ENCODE results near the gene ACBD6. TPM values are rescaled to one million over a fixed set of nuclear protein-coding genes. Genes with fewer than 3 reads are reported as not detected.

Gene ACBD6
- total RNA-seq, 2 donors from 2014 or later, result 44.0 to 53.5 TPM

DNA sequence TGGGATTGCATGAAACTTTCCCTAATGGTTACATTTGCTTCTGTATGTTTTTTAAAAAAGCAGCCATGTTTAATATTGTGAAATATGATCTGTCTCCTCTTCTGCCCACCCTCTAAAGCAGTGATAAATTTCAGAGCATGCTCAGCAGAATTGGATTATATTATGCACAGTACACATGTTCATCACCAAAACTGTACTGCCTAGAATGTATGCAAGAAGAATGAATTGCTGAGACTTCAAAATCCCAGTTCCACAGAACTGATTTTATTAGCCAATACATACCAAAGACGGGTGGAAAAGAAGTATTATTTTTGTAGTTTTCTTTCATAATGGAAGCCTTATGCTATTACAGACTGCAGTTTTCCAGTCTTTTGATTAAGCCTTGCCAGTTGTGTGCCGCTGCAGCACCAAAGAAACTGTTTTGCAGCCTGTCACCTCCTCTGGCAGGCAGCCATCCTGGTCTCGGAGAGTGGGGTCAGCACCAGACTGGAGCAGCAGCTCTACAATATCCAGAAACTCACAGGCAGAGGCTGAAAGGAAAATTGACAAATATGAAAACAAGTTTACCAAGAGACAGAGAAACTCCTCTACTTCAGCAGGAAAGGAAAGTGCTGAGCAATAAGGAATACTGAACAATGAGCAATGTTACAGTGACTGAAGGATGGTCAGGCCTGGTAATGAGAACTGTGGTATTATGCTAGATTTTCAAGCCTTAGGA lies 214.2 kb downstream of the ACBD6 start:
- TF ChIP-seq, protein P1, sequence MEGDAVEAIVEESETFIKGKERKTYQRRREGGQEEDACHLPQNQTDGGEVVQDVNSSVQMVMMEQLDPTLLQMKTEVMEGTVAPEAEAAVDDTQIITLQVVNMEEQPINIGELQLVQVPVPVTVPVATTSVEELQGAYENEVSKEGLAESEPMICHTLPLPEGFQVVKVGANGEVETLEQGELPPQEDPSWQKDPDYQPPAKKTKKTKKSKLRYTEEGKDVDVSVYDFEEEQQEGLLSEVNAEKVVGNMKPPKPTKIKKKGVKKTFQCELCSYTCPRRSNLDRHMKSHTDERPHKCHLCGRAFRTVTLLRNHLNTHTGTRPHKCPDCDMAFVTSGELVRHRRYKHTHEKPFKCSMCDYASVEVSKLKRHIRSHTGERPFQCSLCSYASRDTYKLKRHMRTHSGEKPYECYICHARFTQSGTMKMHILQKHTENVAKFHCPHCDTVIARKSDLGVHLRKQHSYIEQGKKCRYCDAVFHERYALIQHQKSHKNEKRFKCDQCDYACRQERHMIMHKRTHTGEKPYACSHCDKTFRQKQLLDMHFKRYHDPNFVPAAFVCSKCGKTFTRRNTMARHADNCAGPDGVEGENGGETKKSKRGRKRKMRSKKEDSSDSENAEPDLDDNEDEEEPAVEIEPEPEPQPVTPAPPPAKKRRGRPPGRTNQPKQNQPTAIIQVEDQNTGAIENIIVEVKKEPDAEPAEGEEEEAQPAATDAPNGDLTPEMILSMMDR (IDR thresholded peaks at IDR 0.05), result no peak

DNA sequence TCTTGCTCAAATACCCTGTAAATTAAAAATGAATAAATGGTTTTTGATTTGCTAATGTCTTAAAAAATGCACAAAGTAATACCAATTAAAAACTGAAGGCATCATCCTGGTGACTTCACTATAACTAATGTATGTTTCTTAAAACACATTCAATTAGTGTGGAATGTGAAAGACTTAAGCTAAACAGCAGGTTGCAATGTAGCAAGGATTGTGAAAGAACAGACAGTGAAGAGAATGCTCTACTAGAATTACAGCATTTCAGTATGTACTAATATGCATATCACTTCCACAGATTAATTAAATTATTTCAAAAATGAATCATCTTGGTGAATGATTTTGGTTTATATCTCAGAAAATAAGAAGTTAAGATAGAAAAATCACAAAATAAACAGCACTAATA lies 216.0 kb downstream of the ACBD6 start:
- Histone ChIP-seq H3K36me3 (no peaks in the 10 kb centered on the region), H3K4me1 (ENCODE audit: control insufficient read depth in 1 of 2, low read depth in 2 of 2) (no peaks in the 10 kb centered on the region), H3K27me3 (replicated peaks; ENCODE audit: insufficient read depth) (no peaks in the 10 kb centered on the region), H3K4me3 (no peak overlapping the region), H3K27ac (no peak overlapping the region), H3K9me3 (no peaks in the 10 kb centered on the region)
- TF ChIP-seq, protein P1 (IDR thresholded peaks at IDR 0.05), result no peak
- ATAC-seq (ENCODE audit: insufficient number of reproducible peaks, low FRiP score, low read depth), result no peak
- DNase-seq (ENCODE audit: low spot score), result no peak

More for the DNA sequence above, 214.2 kb downstream of the ACBD6 start:
- Histone ChIP-seq H3K4me1 (ENCODE audit: control insufficient read depth in 1 of 2, low read depth in 2 of 2) (no peaks in the 10 kb centered on the region), H3K27me3 (replicated peaks; ENCODE audit: insufficient read depth) (no peaks in the 10 kb centered on the region), H3K36me3 (no peaks in the 10 kb centered on the region), H3K27ac (no peak overlapping the region), H3K4me3 (no peak overlapping the region), H3K9me3 (no peaks in the 10 kb centered on the region)
- ATAC-seq (ENCODE audit: insufficient number of reproducible peaks, low FRiP score, low read depth) (no peak), DNase-seq (ENCODE audit: low spot score) (no peak)

DNA sequence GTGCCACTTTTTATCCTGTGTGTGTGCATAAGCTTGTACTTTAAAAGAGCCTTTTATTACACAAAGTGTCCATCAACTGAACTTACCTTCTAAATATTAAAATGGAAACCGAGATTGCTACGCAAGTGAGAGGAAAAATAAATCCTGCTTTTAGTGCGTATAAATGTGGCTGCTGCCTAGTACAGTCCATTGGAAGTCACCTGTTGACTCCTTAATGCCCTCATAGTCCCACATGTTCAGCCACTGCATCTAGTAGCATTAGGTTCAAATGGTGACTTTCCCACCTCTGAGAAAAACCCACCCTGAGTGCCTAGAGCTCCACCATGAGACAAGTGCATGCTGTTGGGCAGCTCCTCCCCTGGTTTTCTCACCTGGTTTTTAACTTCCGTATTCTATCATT lies 219.3 kb downstream of the ACBD6 start:
- no peaks in the 10 kb centered on the region for H3K9me3 ChIP-seq
- H3K27ac ChIP-seq, result no peak overlapping the region
- no peak overlapping the region for H3K4me3 ChIP-seq
- H3K4me1 ChIP-seq (ENCODE audit: control insufficient read depth in 1 of 2, low read depth in 2 of 2), result no peaks in the 10 kb centered on the region
- no peaks in the 10 kb centered on the region for H3K27me3 ChIP-seq (replicated peaks; ENCODE audit: insufficient read depth)
- ATAC-seq (ENCODE audit: insufficient number of reproducible peaks, low FRiP score, low read depth) (no peak), DNase-seq (ENCODE audit: low spot score) (no peak)
- TF ChIP-seq, protein P1 (IDR thresholded peaks at IDR 0.05), result no peak
- H3K36me3 ChIP-seq, result no peaks in the 10 kb centered on the region

DNA sequence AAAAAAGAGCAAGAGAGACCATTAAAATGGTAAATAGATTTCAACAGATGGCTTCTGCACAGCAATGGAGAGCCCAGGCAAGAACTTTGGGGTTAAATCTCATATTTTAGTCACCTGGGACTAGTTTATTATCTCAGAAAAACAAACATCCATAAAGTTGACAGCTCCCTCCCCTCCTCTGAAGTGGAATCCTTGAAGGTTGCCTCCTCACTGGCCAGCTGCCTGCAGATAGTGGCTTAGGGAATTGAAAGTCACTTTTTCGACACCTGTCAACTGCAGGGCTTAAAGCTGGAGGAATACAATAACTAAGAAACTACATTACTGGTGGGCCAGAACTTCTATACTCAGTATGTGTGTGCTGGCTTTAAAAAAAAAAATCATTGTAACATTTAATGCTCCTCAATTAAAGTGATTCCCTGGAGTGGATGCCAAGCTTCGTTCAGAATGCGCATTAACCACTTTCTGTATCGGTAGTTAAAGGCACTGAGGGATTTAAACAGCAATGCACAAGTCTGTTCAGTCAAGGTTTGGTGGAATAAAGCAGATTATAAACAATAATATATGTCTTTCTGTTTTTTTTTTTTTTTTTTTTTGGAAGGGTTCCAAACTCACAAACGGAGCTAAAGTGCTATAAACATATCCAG lies 219.9 kb downstream of the ACBD6 start:
- H3K36me3 ChIP-seq, result no peaks in the 10 kb centered on the region
- DNase-seq (ENCODE audit: low spot score) (no peak), ATAC-seq (ENCODE audit: insufficient number of reproducible peaks, low FRiP score, low read depth) (no peak)
- H3K4me3 ChIP-seq, result no peak overlapping the region
- no peak overlapping the region for H3K27ac ChIP-seq
- no peaks in the 10 kb centered on the region for H3K27me3 ChIP-seq (replicated peaks; ENCODE audit: insufficient read depth)
- no peaks in the 10 kb centered on the region for H3K4me1 ChIP-seq (ENCODE audit: control insufficient read depth in 1 of 2, low read depth in 2 of 2)
- no peaks in the 10 kb centered on the region for H3K9me3 ChIP-seq
- TF ChIP-seq, protein P1 (IDR thresholded peaks at IDR 0.05), result no peak

DNA sequence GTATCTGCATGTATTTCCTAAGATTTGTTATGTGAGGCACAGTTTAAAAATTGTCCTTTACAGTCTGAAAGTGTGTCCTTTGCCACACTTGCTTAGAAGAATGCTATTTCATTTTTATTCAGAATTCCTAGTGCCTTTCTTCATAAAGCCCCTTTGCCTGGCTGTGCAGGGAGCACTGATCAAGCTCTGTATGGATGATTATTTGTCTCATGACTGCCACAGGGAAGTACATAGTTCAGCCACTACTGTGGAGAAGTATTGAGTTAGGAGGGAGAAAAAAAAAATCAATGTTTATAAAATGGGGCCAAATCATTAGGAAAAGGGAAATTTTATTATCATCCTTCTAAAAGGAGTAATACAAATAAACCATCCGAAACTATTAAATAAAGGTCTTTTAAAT lies 220.9 kb downstream of the ACBD6 start:
- DNase-seq (ENCODE audit: low spot score) (no peak), ATAC-seq (ENCODE audit: insufficient number of reproducible peaks, low FRiP score, low read depth) (no peak)
- TF ChIP-seq, protein P1 (IDR thresholded peaks at IDR 0.05), result no peak
- no peaks in the 10 kb centered on the region for H3K4me1 ChIP-seq (ENCODE audit: control insufficient read depth in 1 of 2, low read depth in 2 of 2)
- no peak overlapping the region for H3K4me3 ChIP-seq
- H3K27me3 ChIP-seq (replicated peaks; ENCODE audit: insufficient read depth), result no peaks in the 10 kb centered on the region
- H3K9me3 ChIP-seq, result no peaks in the 10 kb centered on the region
- no peak overlapping the region for H3K27ac ChIP-seq
- H3K36me3 ChIP-seq, result no peaks in the 10 kb centered on the region
